GM23338 (cell line): ENCODE data around the gene ZNF649. TPM values are rescaled to one million over a fixed set of nuclear protein-coding genes. Genes with fewer than 3 reads are reported as not detected.

Experiments
- ATAC-seq: fragments of 200-7000 bp; cut with Tn5 transposase; 3 replicates; pipeline ENCODE4 v1.9.1; 2020
- DNase-seq: peaks from one replicate; pipeline ENCODE4 v3.0.0-alpha.2; 2015; ENCODE audit warnings: low spot score
- H2AFZ ChIP-seq: fragments of 200-600 bp; sonication (generic); 2 replicates; pipeline ENCODE4 v1.8.0; 2016; ENCODE audit warnings: antibody characterized with exemption, mild to moderate bottlenecking, moderate library complexity
- H3F3A ChIP-seq: fragments of 200-600 bp; sonication (generic); replicated peaks from 2 replicates; pipeline ENCODE4 v1.8.0; 2017; ENCODE audit warnings: antibody characterized with exemption, mixed run types, low read depth
- H3K27ac ChIP-seq: fragments of 200-600 bp; sonication (generic); 2 replicates; pipeline ENCODE4 v1.6.1; 2016; ENCODE audit warnings: low read depth
- H3K27me3 ChIP-seq: fragments of 200-600 bp; sonication (generic); 2 replicates; pipeline ENCODE4 v1.8.0; 2016; ENCODE audit warnings: mild to moderate bottlenecking, mixed run types, moderate library complexity; ENCODE audit not compliant: insufficient read depth
- H3K36me3 ChIP-seq: fragments of 200-600 bp; sonication (generic); 2 replicates; pipeline ENCODE4 v1.8.0; 2016; ENCODE audit warnings: mild to moderate bottlenecking; ENCODE audit not compliant: insufficient read depth
- H3K4me1 ChIP-seq: fragments of 200-600 bp; sonication (generic); 2 replicates; pipeline ENCODE4 v1.8.0; 2016; ENCODE audit warnings: mild to moderate bottlenecking, moderate library complexity; ENCODE audit not compliant: insufficient read depth
- H3K4me2 ChIP-seq: fragments of 200-600 bp; sonication (generic); 2 replicates; pipeline ENCODE4 v1.7.1; 2017; ENCODE audit warnings: mixed run types
- H3K4me3 ChIP-seq: fragments of 200-600 bp; sonication (generic); 2 replicates; pipeline ENCODE4 v1.6.1; 2016; ENCODE audit warnings: mixed run types
- H3K79me2 ChIP-seq: fragments of 200-600 bp; sonication (generic); replicated peaks from 2 replicates; pipeline ENCODE4 v1.8.0; 2017; ENCODE audit warnings: mild to moderate bottlenecking; ENCODE audit not compliant: insufficient read depth
- H3K9me2 ChIP-seq: fragments of 200-600 bp; sonication (generic); 2 replicates; pipeline ENCODE4 v1.8.0; 2017; ENCODE audit not compliant: insufficient read depth
- H4K20me1 ChIP-seq: fragments of 200-600 bp; sonication (generic); replicated peaks from 2 replicates; pipeline ENCODE4 v1.8.0; 2017; ENCODE audit warnings: mild to moderate bottlenecking; ENCODE audit not compliant: insufficient read depth
- H3K27ac Mint-ChIP-seq: 2 replicates; pipeline ENCODE4 v1.8.0; 2020; ENCODE audit warnings: inconsistent platforms, mild to moderate bottlenecking, moderate library complexity, mixed read lengths
- H3K27me3 Mint-ChIP-seq: 3 replicates; pipeline ENCODE4 v1.8.0; 2022; ENCODE audit warnings: low read depth, mild to moderate bottlenecking, moderate library complexity, mixed read lengths, inconsistent platforms; ENCODE audit not compliant: insufficient read depth, poor library complexity
- H3K36me3 Mint-ChIP-seq: 3 replicates; pipeline ENCODE4 v1.8.0; 2021; ENCODE audit warnings: low read depth, mild to moderate bottlenecking, inconsistent platforms, moderate library complexity, mixed read lengths
- H3K4me1 Mint-ChIP-seq: 3 replicates; pipeline ENCODE4 v1.8.0; 2020; ENCODE audit warnings: mild to moderate bottlenecking, inconsistent platforms, mixed read lengths
- H3K4me3 Mint-ChIP-seq: 3 replicates; pipeline ENCODE4 v1.8.0; 2021; ENCODE audit warnings: moderate library complexity, mild to moderate bottlenecking, inconsistent platforms, mixed read lengths
- H3K9me3 Mint-ChIP-seq: 3 replicates; pipeline ENCODE4 v1.8.0; 2020; ENCODE audit warnings: moderate library complexity, mild to moderate bottlenecking, inconsistent platforms, mixed read lengths
- CTCF ChIP-seq, 2 experiments: fragments of 200-600 bp in 1 of 2; sonication (generic) in 1 of 2; conservative IDR thresholded peaks; 2 replicates each; pipeline versions ENCODE4 v1.5.1 to v1.6.1; 2016 to 2017; ENCODE audit warnings: antibody characterized with exemption in 2 of 2, low read depth in 2 of 2, mild to moderate bottlenecking in 2 of 2, moderate library complexity in 1 of 2
- ETS1 ChIP-seq: IDR thresholded peaks from 2 replicates; pipeline ENCODE4 v1.6.1; 2016; ENCODE audit warnings: antibody characterized with exemption
- EZH2 ChIP-seq: fragments of 200-600 bp; sonication (generic); IDR thresholded peaks from one replicate; pipeline ENCODE4 v1.8.0; 2017; ENCODE audit warnings: antibody characterized with exemption, mild to moderate bottlenecking, low read depth; ENCODE audit not compliant: unreplicated experiment
- EZH2phosphoT487 ChIP-seq: fragments of 200-600 bp; sonication (generic); IDR thresholded peaks from one replicate; pipeline ENCODE4 v1.8.1; 2018; ENCODE audit warnings: antibody characterized with exemption; ENCODE audit not compliant: unreplicated experiment
- JUNB ChIP-seq: IDR thresholded peaks from one replicate; pipeline ENCODE4 v1.6.1; 2016; ENCODE audit warnings: antibody characterized with exemption; ENCODE audit not compliant: unreplicated experiment
- NANOG ChIP-seq: IDR thresholded peaks from 2 replicates; pipeline ENCODE4 v1.6.1; 2016; ENCODE audit warnings: antibody characterized with exemption, borderline replicate concordance
- REST ChIP-seq: IDR thresholded peaks from one replicate; pipeline ENCODE4 v1.6.1; 2018; ENCODE audit warnings: antibody characterized with exemption; ENCODE audit not compliant: unreplicated experiment
- STAT1 ChIP-seq: IDR thresholded peaks from one replicate; pipeline ENCODE4 v1.6.1; 2016; ENCODE audit warnings: antibody characterized with exemption; ENCODE audit not compliant: unreplicated experiment
- ZNF114 ChIP-seq: fragments of 250-450 bp; sonication (Bioruptor Pico); IDR thresholded peaks from 2 replicates; pipeline ENCODE4 v1.5.0; 2020; ENCODE audit warnings: mild to moderate bottlenecking, moderate library complexity
- ZNF462 ChIP-seq: fragments of 250-450 bp; sonication (Bioruptor Pico); IDR thresholded peaks from 2 replicates; pipeline ENCODE4 v1.5.0; 2020; ENCODE audit warnings: mild to moderate bottlenecking, moderate library complexity
- polyA plus RNA-seq: library from polyadenylated mRNA; unstranded; fragments of >200 nt; fragmentation: Nextera tagmentation; extraction: Ambion mirVana; gene quantifications from 2 replicates; pipeline ENCODE4 v1.2.1, GENCODE V29; 2016
- total RNA-seq: library from RNA; depleted of rRNA; stranded (reverse); fragments of >200 nt; shearing (Covaris generic); gene quantifications from 2 replicates; pipeline ENCODE4 v1.2.3, GENCODE V29; 2014

ZNF649 gene
- total and polyA plus RNA-seq, 2 experiments from 2014 or later: 40.6 to 68.9 TPM

GRCh38 chr19:51921949-51922348 is 17.1 kb upstream of the ZNF649 start:
- DNase-seq (no peak), ATAC-seq (no peak)
- Mint-ChIP-seq H3K36me3 (peaks cover 87% of the 10 kb centered on the region), H3K4me3 (no peak overlapping the region), H3K27ac (no peak overlapping the region), H3K4me1 (0 out of 3 replicates have a peak, but pooled peaks cover 2% of the 10 kb centered on the region), H3K27me3 (peaks cover 7% of the 10 kb centered on the region), H3K9me3 (peaks cover 100% of the 10 kb centered on the region)
- Histone ChIP-seq H3K36me3 (peaks cover 45% of the 10 kb centered on the region), H4K20me1 (no peaks in the 10 kb centered on the region), H3K4me3 (no peak overlapping the region), H3K27me3 (no peaks in the 10 kb centered on the region), H3K9me2 (peaks cover 6% of the 10 kb centered on the region; the same call in 1 of the 2 replicates), H3F3A (no peaks in the 10 kb centered on the region), H3K27ac (no peak overlapping the region), H3K79me2 (no peaks in the 10 kb centered on the region), H2AFZ (no peak overlapping the region), H3K4me1 (no peaks in the 10 kb centered on the region), H3K4me2 (no peak overlapping the region)
- TF ChIP-seq EZH2 (no peak), CTCF (conservative IDR thresholded peaks at IDR 0.05; ENCODE audit: low read depth in 2 of 2) (no peak), REST (no peak)

- Histone ChIP-seq H2AFZ (no peak overlapping the region), H4K20me1 (no peaks in the 10 kb centered on the region), H3K27me3 (no peaks in the 10 kb centered on the region), H3K27ac (no peak overlapping the region), H3F3A (0 out of 2 replicates have a peak, but pooled peaks cover 6% of the 10 kb centered on the region), H3K36me3 (peaks cover 66% of the 10 kb centered on the region), H3K4me3 (no peak overlapping the region), H3K79me2 (no peaks in the 10 kb centered on the region), H3K4me1 (no peaks in the 10 kb centered on the region), H3K4me2 (no peak overlapping the region), H3K9me2 (no peaks in the 10 kb centered on the region)
- peaks cover 91% of the 10 kb centered on the region for H3K36me3 Mint-ChIP-seq
- peaks cover 5% of the 10 kb centered on the region for H3K27me3 Mint-ChIP-seq
- H3K4me1 Mint-ChIP-seq: no peaks in the 10 kb centered on the region
- H3K9me3 Mint-ChIP-seq: peaks cover 100% of the 10 kb centered on the region
- ATAC-seq (no peak), DNase-seq (no peak)
- no peak overlapping the region for H3K4me3 Mint-ChIP-seq
- H3K27ac Mint-ChIP-seq: no peak overlapping the region
- no peak for TF ChIP-seq ETS1
- no peak for TF ChIP-seq STAT1
- TF ChIP-seq ZNF462 (CRISPR knock-in tag): no peak
- no peak for TF ChIP-seq NANOG
- no peak for TF ChIP-seq ZNF114
- no peak for TF ChIP-seq EZH2
- no peak for TF ChIP-seq EZH2phosphoT487
- TF ChIP-seq JUNB: no peak
Observed at GRCh38 chr19:51919606-51920005, 14.8 kb upstream of the ZNF649 start.
